Right lobe of liver (tissue), 6 donors: ENCODE data around the gene ZIC3. TPM values are rescaled to one million over a fixed set of nuclear protein-coding genes. Genes with fewer than 3 reads are reported as not detected.

Experiments
- ATAC-seq, 4 donors: fragments of 200-7000 bp; cut with Tn5 transposase; one replicate each; pipeline ENCODE4 v1.9.1; 2020; ENCODE audit warnings: mild to moderate bottlenecking in 4 of 4, moderate library complexity in 4 of 4
- DNase-seq, 3 donors: peaks; one replicate each; pipeline ENCODE4 v3.0.0-alpha.2; 2020
- H3K27ac ChIP-seq, 3 donors: fragments of 200-600 bp; one replicate each; pipeline ENCODE4 v1.8.0; 2022
- H3K27me3 ChIP-seq, 2 donors: fragments of 200-600 bp; one replicate each; pipeline ENCODE4 v1.8.0; 2022
- H3K36me3 ChIP-seq, 4 donors: fragments of 200-600 bp; sonication (generic) in 1 of 4; one replicate each; pipeline versions ENCODE4 v1.5.1 to v1.8.0; 2017 to 2022; ENCODE audit warnings: control low read depth in 1 of 4
- H3K4me1 ChIP-seq, 4 donors: fragments of 200-600 bp; sonication (generic) in 1 of 4; one replicate each; pipeline versions ENCODE4 v1.5.1 to v1.8.0; 2017 to 2022; ENCODE audit warnings: control low read depth in 1 of 4
- H3K4me3 ChIP-seq, 3 donors: fragments of 200-600 bp; one replicate each; pipeline ENCODE4 v1.8.0; 2022
- H3K9me3 ChIP-seq, 4 donors: fragments of 200-600 bp; sonication (generic) in 1 of 4; one replicate each; pipeline versions ENCODE4 v1.5.1 to v1.8.0; 2017 to 2022; ENCODE audit warnings: control low read depth in 1 of 4
- CTCF ChIP-seq, 4 donors: fragments of 200-600 bp in 3 of 4; fragments of 450-650 bp in 1 of 4; IDR thresholded peaks; one replicate each; pipeline versions ENCODE4 v1.5.1 to v1.8.0; 2016 to 2022; ENCODE audit warnings: antibody characterized with exemption in 4 of 4, mild to moderate bottlenecking in 2 of 4
- POLR2A ChIP-seq: fragments of 450-650 bp; IDR thresholded peaks from one replicate; pipeline ENCODE4 v1.6.1; 2017; ENCODE audit warnings: antibody characterized with exemption, mild to moderate bottlenecking
- WGBS: methylation state at CpG from one replicate; pipeline ENCODE4 v1.1.6; 2018; ENCODE audit warnings: low coverage, low lambda C conversion rate; ENCODE audit not compliant: insufficient coverage; ENCODE audit errors: missing lambda C conversion rate; 5-methylcytosine and 5-hydroxymethylcytosine counted together
- intact Hi-C, 2 donors: fragments of 100-400 bp; cut with DNase I; formaldehyde crosslinking; loops; one replicate each; pipeline versions ENCODE4 v1.11.2 to v1.14.1; 2022
- total RNA-seq, 6 experiments: library from RNA; depleted of rRNA in 2 of 6; stranded (reverse); fragments of >200 nt in 2 of 6; fragmentation: NEBNext Ultra II Directional in 3 of 6; extraction: Animal tissue kit (Norgen Biotek cat#: 25700) in 3 of 6; gene quantifications; one replicate each; pipeline versions ENCODE4 v1.1.0 to v1.2.4, GENCODE V29; 2016 to 2023
- donor health status: DM: no; HTN: yes; CAD: no.
- donor health status: DM: no; HTN: no; CAD: no.
- donor health status: DM: no; HTN: no; CAD: no.
- donor health status: DM: no; HTN: yes; CAD: no.
- donor health status: DM: no; HTN: yes; CAD: no.

Gene ZIC3
- total RNA-seq, 6 experiments from 2014 or later: not detected

DNA sequence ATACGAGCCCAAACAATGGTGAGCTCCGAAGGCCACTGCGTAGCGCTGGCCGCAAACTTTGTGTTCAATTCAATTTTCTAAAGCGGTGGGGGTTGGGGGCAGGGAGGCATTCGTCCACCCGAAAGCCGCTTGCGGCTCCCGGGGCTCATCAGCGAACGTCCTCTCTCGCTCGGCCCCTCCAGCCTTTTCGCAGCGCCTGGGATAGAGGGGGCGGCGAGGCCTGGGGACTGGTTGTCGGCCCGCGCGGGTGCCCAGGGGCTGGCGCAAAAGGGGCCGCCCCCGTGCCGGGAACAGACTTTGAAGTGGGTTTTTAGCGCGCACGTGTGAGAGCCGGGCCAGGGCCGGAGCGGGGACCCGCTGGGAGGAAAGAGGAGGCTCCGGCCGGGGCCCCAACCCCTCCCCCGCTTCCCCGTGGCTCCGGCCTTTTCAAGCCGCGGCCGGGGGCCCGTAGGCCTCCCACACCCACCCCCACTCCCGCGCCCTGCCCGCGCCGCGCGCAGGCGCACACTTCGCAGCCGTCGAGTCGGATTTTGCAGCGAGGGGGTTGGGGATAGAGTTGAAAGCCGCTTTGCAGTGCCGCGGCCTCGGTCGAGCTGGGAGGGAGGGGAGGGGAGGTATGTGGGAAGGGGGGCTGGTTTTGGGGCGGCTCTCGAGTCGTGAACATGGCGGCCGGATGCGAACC, 8.3 kb downstream of the ZIC3 start:
- no peak overlapping the region for H3K4me3 ChIP-seq
- peaks cover 11 to 53% of the 10 kb centered on the region in 2 donors for H3K27me3 ChIP-seq
- no peak overlapping the region for H3K27ac ChIP-seq
- no peak for ATAC-seq
- intact Hi-C loops: no loop called here
- no peaks in the 10 kb centered on the region for H3K36me3 ChIP-seq
- H3K9me3 ChIP-seq: no peaks in the 10 kb centered on the region
- WGBS: 29% methylated on average over 23 of the region's 67 CpGs
- no peaks in the 10 kb centered on the region for H3K4me1 ChIP-seq
- DNase-seq: no peak
- TF ChIP-seq CTCF (IDR thresholded peaks at IDR 0.05): no peak
- TF ChIP-seq POLR2A: no peak

DNA sequence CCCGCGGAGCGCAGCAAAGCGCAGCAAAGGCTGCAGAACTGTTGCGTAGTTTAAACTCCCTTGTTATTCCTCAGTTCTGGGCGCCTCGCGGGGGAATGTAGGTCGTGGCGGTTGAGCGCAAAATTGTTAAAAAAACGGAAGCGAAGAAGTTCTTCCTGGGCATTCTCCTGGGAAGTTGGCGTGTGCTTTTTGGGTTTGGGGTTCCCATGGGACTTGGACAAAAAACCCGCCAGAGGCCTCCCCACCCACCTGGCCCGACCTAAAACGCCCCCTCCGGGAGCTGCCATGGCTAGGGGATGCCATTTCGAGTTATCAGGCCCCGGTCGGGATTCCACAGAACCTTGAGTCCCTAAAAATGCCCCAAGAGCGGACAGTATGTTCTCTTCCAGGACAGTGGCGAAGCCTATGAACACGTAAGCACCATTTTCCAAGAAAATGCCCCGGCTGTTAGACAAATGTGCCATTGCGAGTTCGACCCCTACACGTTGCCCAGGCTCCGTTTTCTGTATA, 8.9 kb downstream of the ZIC3 start:
- no peak overlapping the region for H3K4me3 ChIP-seq
- 18% methylated on average over 15 of the region's 29 CpGs for WGBS
- TF ChIP-seq CTCF (IDR thresholded peaks at IDR 0.05) (no peak), POLR2A (no peak)
- intact Hi-C loops: no loop called here
- no peaks in the 10 kb centered on the region for H3K36me3 ChIP-seq
- no peaks in the 10 kb centered on the region for H3K9me3 ChIP-seq
- H3K27me3 ChIP-seq: peaks cover 11 to 47% of the 10 kb centered on the region in 2 donors
- no peak overlapping the region for H3K27ac ChIP-seq
- DNase-seq (no peak), ATAC-seq (no peak)
- H3K4me1 ChIP-seq: no peaks in the 10 kb centered on the region

- H3K9me3 ChIP-seq: no peaks in the 10 kb centered on the region
- intact Hi-C loops: no loop called here
- DNase-seq (no peak), ATAC-seq (no peak)
- no peaks in the 10 kb centered on the region for H3K36me3 ChIP-seq
- no peaks in the 10 kb centered on the region for H3K4me1 ChIP-seq
- WGBS: 25% methylated on average over 12 of the region's 13 CpGs
- TF ChIP-seq CTCF (IDR thresholded peaks at IDR 0.05) (no peak), POLR2A (no peak)
- H3K4me3 ChIP-seq: no peak overlapping the region
- H3K27me3 ChIP-seq: peaks cover 8 to 38% of the 10 kb centered on the region in 2 donors
- no peak overlapping the region for H3K27ac ChIP-seq
These were observed 9.8 kb downstream of the ZIC3 start for GRCh38 chrX:137575596-137576255.

DNA sequence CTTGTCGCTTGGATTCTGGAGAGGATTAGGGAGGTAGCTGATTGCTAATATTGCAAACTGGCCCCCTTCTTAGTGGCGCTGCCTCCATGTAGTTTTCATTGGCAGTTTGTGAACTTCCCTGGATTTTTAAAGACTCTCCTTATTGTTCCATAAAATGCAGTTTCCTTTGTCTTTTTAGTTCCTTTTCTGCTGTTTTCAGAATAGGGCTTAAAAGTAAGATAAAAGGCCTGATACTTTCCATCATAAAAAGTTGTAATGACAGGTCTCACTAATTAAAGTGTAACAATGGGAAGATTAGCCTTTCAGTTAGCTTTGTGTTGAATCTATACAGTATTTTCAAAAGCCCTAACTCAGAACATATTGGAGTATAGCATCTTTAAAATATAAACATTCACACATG, 21.2 kb downstream of the ZIC3 start:
- TF ChIP-seq CTCF (IDR thresholded peaks at IDR 0.05) (no peak), POLR2A (no peak)
- Histone ChIP-seq H3K36me3 (no peaks in the 10 kb centered on the region), H3K27ac (no peak overlapping the region), H3K27me3 (peaks cover 0 to 9% of the 10 kb centered on the region in 2 donors), H3K9me3 (no peaks in the 10 kb centered on the region), H3K4me3 (no peak overlapping the region), H3K4me1 (no peaks in the 10 kb centered on the region)
- intact Hi-C loops: no loop called here
- 9% methylated on average over 2 of the region's 2 CpGs for WGBS
- ATAC-seq (no peak), DNase-seq (no peak)
